WTC11 (cell line): ENCODE results near the gene TMCC2. TPM values are rescaled to one million over a fixed set of nuclear protein-coding genes. Genes with fewer than 3 reads are reported as not detected.

ENCODE experiments used
- ATF1 ChIP-seq: sonication (generic); formaldehyde crosslinking; IDR thresholded peaks from 2 replicates; pipeline ENCODE4 v1.8.1; 2023; ENCODE audit warnings: mild to moderate bottlenecking, moderate library complexity, missing genetic modification reagents
- CREB1 ChIP-seq: sonication (generic); formaldehyde crosslinking; IDR thresholded peaks from 2 replicates; pipeline ENCODE4 v1.8.0; 2023; ENCODE audit warnings: mild to moderate bottlenecking, missing genetic modification reagents
- CREM ChIP-seq: sonication (generic); formaldehyde crosslinking; IDR thresholded peaks from 2 replicates; pipeline ENCODE4 v1.8.1; 2022; ENCODE audit warnings: mild to moderate bottlenecking, missing genetic modification reagents, moderate library complexity
- E2F1 ChIP-seq: sonication (generic); formaldehyde crosslinking; IDR thresholded peaks from 2 replicates; pipeline ENCODE4 v1.8.0; 2022; ENCODE audit warnings: mild to moderate bottlenecking, missing genetic modification reagents
- ELF4 ChIP-seq: sonication (generic); formaldehyde crosslinking; IDR thresholded peaks from 2 replicates; pipeline ENCODE4 v1.8.1; 2022; ENCODE audit warnings: low read depth, mild to moderate bottlenecking, moderate library complexity, missing genetic modification reagents
- FOXK1 ChIP-seq: sonication (generic); formaldehyde crosslinking; IDR thresholded peaks from 2 replicates; pipeline ENCODE4 v1.8.0; 2022; ENCODE audit warnings: mild to moderate bottlenecking, moderate library complexity, missing genetic modification reagents
- FOXP1 ChIP-seq: sonication (generic); formaldehyde crosslinking; IDR thresholded peaks from 2 replicates; pipeline ENCODE4 v1.8.0; 2022; ENCODE audit warnings: missing genetic modification reagents, mild to moderate bottlenecking, moderate library complexity, borderline replicate concordance
- GTF2I ChIP-seq: fragments of 250-450 bp; sonication (Bioruptor Pico); conservative IDR thresholded peaks from 2 replicates; pipeline ENCODE4 v1.4.0; 2021; ENCODE audit warnings: mild to moderate bottlenecking
- HMGXB4 ChIP-seq: sonication (generic); formaldehyde crosslinking; IDR thresholded peaks from 2 replicates; pipeline ENCODE4 v1.8.1; 2023; ENCODE audit warnings: mild to moderate bottlenecking, moderate library complexity, missing genetic modification reagents
- IRF2 ChIP-seq: sonication (generic); formaldehyde crosslinking; IDR thresholded peaks from 2 replicates; pipeline ENCODE4 v1.8.0; 2022; ENCODE audit warnings: low read depth, missing genetic modification reagents, borderline replicate concordance
- JAZF1 ChIP-seq: fragments of 250-450 bp; sonication (Bioruptor Pico); IDR thresholded peaks from 2 replicates; pipeline ENCODE4 v1.9.0; 2021; ENCODE audit warnings: moderate library complexity, mild to moderate bottlenecking, inconsistent platforms
- MXD4 ChIP-seq: fragments of 250-450 bp; sonication (Bioruptor Pico); IDR thresholded peaks from 2 replicates; pipeline ENCODE4 v1.8.0; 2021; ENCODE audit warnings: mild to moderate bottlenecking, moderate library complexity, borderline replicate concordance
- NFYB ChIP-seq: sonication (generic); formaldehyde crosslinking; conservative IDR thresholded peaks from 2 replicates; pipeline ENCODE4 v1.8.0; 2022; ENCODE audit warnings: low read depth, missing genetic modification reagents
- NR1H2 ChIP-seq: sonication (generic); formaldehyde crosslinking; IDR thresholded peaks from 2 replicates; pipeline ENCODE4 v1.9.0; 2021; ENCODE audit warnings: mild to moderate bottlenecking, moderate library complexity, missing genetic modification reagents
- NR2C2 ChIP-seq: sonication (generic); formaldehyde crosslinking; IDR thresholded peaks from 2 replicates; pipeline ENCODE4 v1.8.0; 2022; ENCODE audit warnings: mild to moderate bottlenecking, missing genetic modification reagents
- SMAD3 ChIP-seq: sonication (generic); formaldehyde crosslinking; IDR thresholded peaks from 2 replicates; pipeline ENCODE4 v1.8.0; 2022; ENCODE audit warnings: missing genetic modification reagents, mild to moderate bottlenecking, borderline replicate concordance
- SMAD4 ChIP-seq: sonication (generic); formaldehyde crosslinking; IDR thresholded peaks from 2 replicates; pipeline ENCODE4 v1.8.0; 2022; ENCODE audit warnings: mild to moderate bottlenecking, missing genetic modification reagents
- SP1 ChIP-seq: sonication (generic); formaldehyde crosslinking; conservative IDR thresholded peaks from 2 replicates; pipeline ENCODE4 v1.8.1; 2022; ENCODE audit warnings: missing genetic modification reagents
- TEAD1 ChIP-seq: sonication (generic); formaldehyde crosslinking; IDR thresholded peaks from 2 replicates; pipeline ENCODE4 v1.8.0; 2022; ENCODE audit warnings: mild to moderate bottlenecking, missing genetic modification reagents
- USF1 ChIP-seq: sonication (generic); formaldehyde crosslinking; IDR thresholded peaks from 2 replicates; pipeline ENCODE4 v1.8.0; 2022; ENCODE audit warnings: mild to moderate bottlenecking, missing genetic modification reagents
- USF2 ChIP-seq: sonication (generic); formaldehyde crosslinking; IDR thresholded peaks from 2 replicates; pipeline ENCODE4 v1.8.1; 2023; ENCODE audit warnings: mild to moderate bottlenecking, missing genetic modification reagents, moderate library complexity
- ZNF121 ChIP-seq: sonication (generic); formaldehyde crosslinking; IDR thresholded peaks from 2 replicates; pipeline ENCODE4 v1.8.0; 2023; ENCODE audit warnings: missing genetic modification reagents
- ZNF138 ChIP-seq: sonication (generic); formaldehyde crosslinking; conservative IDR thresholded peaks from 2 replicates; pipeline ENCODE4 v1.8.1; 2022; ENCODE audit warnings: mild to moderate bottlenecking, moderate library complexity, missing genetic modification reagents
- ZNF281 ChIP-seq: sonication (generic); formaldehyde crosslinking; IDR thresholded peaks from 2 replicates; pipeline ENCODE4 v1.8.0; 2023; ENCODE audit warnings: mild to moderate bottlenecking, missing genetic modification reagents
- ZNF416 ChIP-seq: fragments of 250-450 bp; sonication (Bioruptor Pico); IDR thresholded peaks from 2 replicates; pipeline ENCODE4 v1.9.0; 2021; ENCODE audit warnings: mild to moderate bottlenecking, inconsistent platforms
- total RNA-seq: library from RNA; stranded (reverse); gene quantifications from 3 replicates; pipeline ENCODE4 v1.2.3, GENCODE V29; 2021
- TF ChIP-seq, protein P1 (sequence below): sonication (generic); formaldehyde crosslinking; conservative IDR thresholded peaks from 2 replicates; pipeline ENCODE4 v1.8.1; 2022; ENCODE audit warnings: mild to moderate bottlenecking, missing genetic modification reagents
- TF ChIP-seq, protein P2 (sequence below): sonication (generic); formaldehyde crosslinking; IDR thresholded peaks from 2 replicates; pipeline ENCODE4 v1.8.0; 2022; ENCODE audit warnings: mild to moderate bottlenecking, missing genetic modification reagents
- TF ChIP-seq, protein P3 (sequence below): sonication (generic); formaldehyde crosslinking; IDR thresholded peaks from 2 replicates; pipeline ENCODE4 v1.8.0; 2023; ENCODE audit warnings: missing genetic modification reagents
- TF ChIP-seq, protein P4 (sequence below): sonication (generic); formaldehyde crosslinking; IDR thresholded peaks from 2 replicates; pipeline ENCODE4 v1.8.1; 2022; ENCODE audit warnings: low read depth, missing genetic modification reagents, borderline replicate concordance

Gene TMCC2
- total RNA-seq, 1 experiment from 2014 or later: 9.5 TPM

- TF ChIP-seq USF2: peak; percentile 93
- TF ChIP-seq TEAD1 (CRISPR knock-in tag): peak; percentile 75; the same call in 1 of the 2 replicates
- TF ChIP-seq ZNF416 (CRISPR knock-in tag): peak; percentile 49; the same call in 1 of the 2 replicates
- peak; percentile 87 for TF ChIP-seq GTF2I (CRISPR knock-in tag)
- no peak for TF ChIP-seq ELF4 (CRISPR knock-in tag)
- TF ChIP-seq NR2C2 (CRISPR knock-in tag): 0 out of 2 replicates have a peak, but pooled peaks have one; percentile 20
- peak; percentile 94 for TF ChIP-seq USF1 (CRISPR knock-in tag)
- TF ChIP-seq FOXP1 (CRISPR knock-in tag): peak; percentile 62
- TF ChIP-seq ZNF138: no peak
- TF ChIP-seq CREB1: peak; percentile 54; the same call in 1 of the 2 replicates
- TF ChIP-seq, protein P1, sequence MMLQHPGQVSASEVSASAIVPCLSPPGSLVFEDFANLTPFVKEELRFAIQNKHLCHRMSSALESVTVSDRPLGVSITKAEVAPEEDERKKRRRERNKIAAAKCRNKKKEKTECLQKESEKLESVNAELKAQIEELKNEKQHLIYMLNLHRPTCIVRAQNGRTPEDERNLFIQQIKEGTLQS: no peak
- TF ChIP-seq JAZF1: no peak
- peak; percentile 93 for TF ChIP-seq SP1 (CRISPR knock-in tag)
- peak; percentile 46; the same call in 1 of the 2 replicates for TF ChIP-seq ZNF121
- TF ChIP-seq SMAD4 (CRISPR knock-in tag): 0 out of 2 replicates have a peak, but pooled peaks have one; percentile 17
- TF ChIP-seq ATF1 (CRISPR knock-in tag): 0 out of 2 replicates have a peak, but pooled peaks have one; percentile 22
- peak; percentile 95 for TF ChIP-seq HMGXB4 (CRISPR knock-in tag)
- TF ChIP-seq CREM (CRISPR knock-in tag): peak; percentile 57; the same call in 1 of the 2 replicates
- peak; percentile 61; the same call in 1 of the 2 replicates for TF ChIP-seq FOXK1 (CRISPR knock-in tag)
- TF ChIP-seq ZNF281 (CRISPR knock-in tag): peak; percentile 83; the same call in 1 of the 2 replicates
- TF ChIP-seq NR1H2 (CRISPR knock-in tag): peak; percentile 59; the same call in 1 of the 2 replicates
- TF ChIP-seq E2F1 (CRISPR knock-in tag): 0 out of 2 replicates have a peak, but pooled peaks have one; percentile 75
- TF ChIP-seq, protein P2, sequence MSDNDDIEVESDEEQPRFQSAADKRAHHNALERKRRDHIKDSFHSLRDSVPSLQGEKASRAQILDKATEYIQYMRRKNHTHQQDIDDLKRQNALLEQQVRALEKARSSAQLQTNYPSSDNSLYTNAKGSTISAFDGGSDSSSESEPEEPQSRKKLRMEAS: peak; percentile 94
- no peak for TF ChIP-seq MXD4 (CRISPR knock-in tag)
- no peak for TF ChIP-seq SMAD3
- TF ChIP-seq, protein P3, sequence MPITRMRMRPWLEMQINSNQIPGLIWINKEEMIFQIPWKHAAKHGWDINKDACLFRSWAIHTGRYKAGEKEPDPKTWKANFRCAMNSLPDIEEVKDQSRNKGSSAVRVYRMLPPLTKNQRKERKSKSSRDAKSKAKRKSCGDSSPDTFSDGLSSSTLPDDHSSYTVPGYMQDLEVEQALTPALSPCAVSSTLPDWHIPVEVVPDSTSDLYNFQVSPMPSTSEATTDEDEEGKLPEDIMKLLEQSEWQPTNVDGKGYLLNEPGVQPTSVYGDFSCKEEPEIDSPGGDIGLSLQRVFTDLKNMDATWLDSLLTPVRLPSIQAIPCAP (CRISPR knock-in tag): no peak
- TF ChIP-seq, protein P4, sequence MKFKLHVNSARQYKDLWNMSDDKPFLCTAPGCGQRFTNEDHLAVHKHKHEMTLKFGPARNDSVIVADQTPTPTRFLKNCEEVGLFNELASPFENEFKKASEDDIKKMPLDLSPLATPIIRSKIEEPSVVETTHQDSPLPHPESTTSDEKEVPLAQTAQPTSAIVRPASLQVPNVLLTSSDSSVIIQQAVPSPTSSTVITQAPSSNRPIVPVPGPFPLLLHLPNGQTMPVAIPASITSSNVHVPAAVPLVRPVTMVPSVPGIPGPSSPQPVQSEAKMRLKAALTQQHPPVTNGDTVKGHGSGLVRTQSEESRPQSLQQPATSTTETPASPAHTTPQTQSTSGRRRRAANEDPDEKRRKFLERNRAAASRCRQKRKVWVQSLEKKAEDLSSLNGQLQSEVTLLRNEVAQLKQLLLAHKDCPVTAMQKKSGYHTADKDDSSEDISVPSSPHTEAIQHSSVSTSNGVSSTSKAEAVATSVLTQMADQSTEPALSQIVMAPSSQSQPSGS: no peak
- TF ChIP-seq IRF2: no peak
- peak; percentile 87 for TF ChIP-seq NFYB
Observed at GRCh38 chr1:205321162-205321958, 93.6 kb downstream of the TMCC2 start, which contains the start of gene NUAK2 (continued).
